Ovary (tissue), 9 donors: ENCODE results near the gene GSTT2. TPM values are rescaled to one million over a fixed set of nuclear protein-coding genes. Genes with fewer than 3 reads are reported as not detected.
"Not testable (repeated sequence)": the region's sequence is repeated elsewhere in the genome, so short reads cannot be mapped to it uniquely, and the experiment has no call there.

ENCODE experiments used
- DNase-seq, 5 donors: peaks; one replicate each; pipeline ENCODE4 v3.0.0-alpha.2; 2019 to 2020
- H3K27ac ChIP-seq, 2 donors: fragments of 200-600 bp; one replicate each; pipeline versions ENCODE4 v1.5.1 to v1.8.0; 2019 to 2022
- H3K27me3 ChIP-seq: fragments of 200-600 bp; one replicate; pipeline ENCODE4 v1.8.0; 2022
- H3K36me3 ChIP-seq: fragments of 200-600 bp; sonication (generic); one replicate; pipeline ENCODE4 v1.5.1; 2019
- H3K4me1 ChIP-seq: one replicate; pipeline ENCODE4 v1.8.1; 2013; ENCODE audit warnings: mild to moderate bottlenecking, moderate library complexity; ENCODE audit not compliant: insufficient read depth
- H3K4me3 ChIP-seq: fragments of 200-600 bp; sonication (generic); one replicate; pipeline ENCODE4 v1.5.1; 2017
- H3K9me3 ChIP-seq, 2 donors: fragments of 200-600 bp in 1 of 2; sonication (generic) in 1 of 2; one replicate each; pipeline versions ENCODE4 v1.5.1 to v1.8.1; 2013 to 2019; ENCODE audit warnings: mild to moderate bottlenecking in 1 of 2, moderate library complexity in 1 of 2
- WGBS, 3 donors: extraction: QIAGEN DNeasy Blood & Tissue Kit in 1 of 3; methylation state at CpG; one replicate each; pipeline versions ENCODE4 v1.1.5 to v1.1.7; 2013 to 2017; 5-methylcytosine and 5-hydroxymethylcytosine counted together
- intact Hi-C, 4 donors: fragments of 100-400 bp; cut with DNase I; formaldehyde crosslinking; loops; one replicate each; pipeline versions ENCODE4 v1.11.0 to v1.15.1; 2022 to 2023
- polyA plus RNA-seq, 2 donors: library from polyadenylated mRNA; stranded (reverse); fragments of 200-250 nt in 1 of 2; fragments of 350-450 nt in 1 of 2; fragmentation: Illumina TruSeq in 1 of 2; extraction: RNeasy Lipid Tissue Mini Kit (QIAGEN cat#74804) in 1 of 2; gene quantifications; one replicate each; pipeline ENCODE4 v1.2.3, GENCODE V29; 2013 to 2014
- total RNA-seq, 7 donors: library from RNA; depleted of rRNA in 2 of 7; stranded (reverse); fragments of >200 nt in 2 of 7; fragmentation: NEBNext Ultra II Directional in 3 of 7; extraction: Animal tissue kit (Norgen Biotek cat#: 25700) in 3 of 7; gene quantifications; one replicate each; pipeline versions ENCODE4 v1.1.0 to v1.2.4, GENCODE V29; 2016 to 2023
- TF ChIP-seq, protein P1 (sequence below), 3 donors: fragments of 450-650 bp in 2 of 3; fragments of 200-600 bp in 1 of 3; IDR thresholded peaks; one replicate each; pipeline versions ENCODE4 v1.5.1 to v1.8.0; 2016 to 2022; ENCODE audit warnings: antibody characterized with exemption in 3 of 3, mild to moderate bottlenecking in 1 of 3
- donor health status: DM: no; HTN: no; CAD: no; lungs with moderate emphysema.
- donor health status: DM: no; HTN: no; CAD: no.
- donor health status: Bipolar disorder and iron deficiency.
- donor health status: DM: yes; HTN: yes; CAD: no.
- donor health status: DM: no; HTN: no; CAD: no.
- donor health status: DM: yes; HTN: yes; CAD: no.

The GSTT2 gene
- total and polyA plus RNA-seq, 9 donors: 0.33 to 1.8 (median 0.98) TPM; not detected in 4

DNA sequence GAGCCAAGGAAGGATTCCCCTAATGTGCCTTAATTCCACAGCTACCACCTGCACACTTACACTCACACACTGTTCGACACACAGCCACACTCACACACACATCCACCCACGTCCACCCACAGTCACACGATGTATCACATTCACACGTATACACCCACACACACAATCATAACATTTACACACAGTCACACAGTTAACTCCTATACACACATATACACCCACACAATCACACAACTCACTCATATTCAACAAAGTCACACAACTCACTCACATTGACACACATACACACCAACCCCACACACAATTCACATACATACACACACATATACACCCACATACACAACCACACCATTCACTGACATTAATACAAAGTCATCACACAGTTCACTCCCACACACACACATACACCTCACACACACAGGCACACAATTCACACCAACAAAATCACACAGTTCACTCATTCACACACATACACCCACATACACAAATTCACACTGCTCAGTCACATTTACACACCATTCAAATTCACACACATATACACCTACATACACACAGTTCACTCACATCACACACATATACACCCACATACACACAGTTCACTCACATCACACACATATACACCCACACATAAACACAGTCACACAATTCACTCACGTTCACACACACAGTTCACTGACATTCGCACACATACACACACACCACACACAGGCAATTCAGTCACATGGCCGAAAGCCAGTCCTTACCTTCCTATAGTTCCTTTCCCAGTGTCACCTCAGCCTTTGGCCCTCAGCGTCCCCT lies 25.5 kb upstream of the GSTT2 start:
- H3K27ac ChIP-seq, H3K4me1 ChIP-seq, H3K36me3 ChIP-seq, H3K27me3 ChIP-seq, DNase-seq, H3K4me3 ChIP-seq, H3K9me3 ChIP-seq: not testable (repeated sequence)
- WGBS, 3 donors: 68 to 78% (median 75%) methylated on average over 8 of the region's 8 CpGs
- intact Hi-C loops: loop anchor here in 2 of 4 donors (10.0 kb wide), 2 partner anchors 90 to 220 kb away; no protein-coding TSS in a partner anchor

DNA sequence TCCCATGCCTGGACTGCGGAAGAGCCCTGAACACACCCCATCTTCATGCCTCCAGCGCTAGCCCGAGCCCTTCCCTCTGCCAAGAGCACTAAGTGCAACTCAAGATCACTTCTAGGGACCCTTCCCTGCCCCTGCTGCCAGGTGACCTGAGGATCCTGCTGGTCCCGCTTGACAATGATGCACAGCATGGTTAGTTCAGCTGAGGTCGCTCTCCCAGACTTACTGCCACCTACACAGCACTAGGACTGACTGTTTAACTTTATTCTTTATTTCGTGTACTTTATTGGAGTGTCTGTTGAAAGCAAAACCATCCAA lies 25.0 kb upstream of the GSTT2 start:
- not testable (repeated sequence) for DNase-seq, H3K9me3 ChIP-seq, H3K27me3 ChIP-seq, H3K4me1 ChIP-seq, H3K27ac ChIP-seq, H3K4me3 ChIP-seq, H3K36me3 ChIP-seq
- intact Hi-C loops: loop anchor here in 2 of 4 donors (10.0 kb wide), 2 partner anchors 90 to 220 kb away; no protein-coding TSS in a partner anchor
- 67 to 86% (median 80%) methylated on average over 5 to 6 of the region's 6 CpGs for WGBS, 3 donors

GRCh38 chr22:23955886-23956285 lies 24.0 kb upstream of the GSTT2 start:
- DNase-seq, H3K9me3 ChIP-seq, H3K36me3 ChIP-seq, H3K27ac ChIP-seq, H3K4me3 ChIP-seq, H3K27me3 ChIP-seq, H3K4me1 ChIP-seq: not testable (repeated sequence)
- 57 to 68% (median 64%) methylated on average over 6 to 8 of the region's 8 CpGs for WGBS, 3 donors
- intact Hi-C loops: loop anchor here in 2 of 4 donors (10.0 kb wide), 2 partner anchors 91 to 219 kb away; no protein-coding TSS in a partner anchor

DNA sequence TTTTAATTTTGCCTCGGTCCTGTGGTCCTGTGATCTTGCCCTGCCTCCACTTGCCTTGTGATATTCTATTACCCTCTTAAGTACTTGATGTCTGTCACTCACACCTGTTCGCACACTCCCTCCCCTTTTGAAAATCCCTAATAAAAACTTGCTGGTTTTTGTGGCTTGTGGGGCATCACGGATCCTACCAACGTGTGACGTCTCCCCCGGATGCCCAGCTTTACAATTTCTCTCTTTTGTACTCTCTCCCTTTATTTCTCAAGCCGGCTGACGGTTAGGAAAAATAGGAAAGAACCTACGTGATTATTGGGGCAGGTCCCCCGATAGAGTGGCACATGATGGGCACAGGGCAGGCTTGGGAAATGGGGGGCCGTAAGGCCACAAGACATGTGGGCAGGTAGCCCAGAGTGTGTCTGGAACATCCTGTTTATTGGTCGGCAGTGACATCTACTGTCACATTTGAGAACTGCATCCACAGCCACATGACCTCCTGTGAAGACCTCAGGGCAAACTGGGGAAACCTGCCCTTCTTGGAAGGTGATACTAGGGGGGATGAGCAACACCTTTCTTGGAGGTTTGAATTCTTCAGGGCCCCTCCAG lies 23.5 kb upstream of the GSTT2 start:
- H3K36me3 ChIP-seq, H3K4me3 ChIP-seq, H3K27me3 ChIP-seq, H3K9me3 ChIP-seq, H3K27ac ChIP-seq, H3K4me1 ChIP-seq: not testable (repeated sequence)
- DNase-seq: peak; percentile 70 to 88 (median 79)
- intact Hi-C loops: loop anchor here in 2 of 4 donors (10.0 kb wide), 2 partner anchors 92 to 218 kb away; no protein-coding TSS in a partner anchor
- TF ChIP-seq, protein P1, sequence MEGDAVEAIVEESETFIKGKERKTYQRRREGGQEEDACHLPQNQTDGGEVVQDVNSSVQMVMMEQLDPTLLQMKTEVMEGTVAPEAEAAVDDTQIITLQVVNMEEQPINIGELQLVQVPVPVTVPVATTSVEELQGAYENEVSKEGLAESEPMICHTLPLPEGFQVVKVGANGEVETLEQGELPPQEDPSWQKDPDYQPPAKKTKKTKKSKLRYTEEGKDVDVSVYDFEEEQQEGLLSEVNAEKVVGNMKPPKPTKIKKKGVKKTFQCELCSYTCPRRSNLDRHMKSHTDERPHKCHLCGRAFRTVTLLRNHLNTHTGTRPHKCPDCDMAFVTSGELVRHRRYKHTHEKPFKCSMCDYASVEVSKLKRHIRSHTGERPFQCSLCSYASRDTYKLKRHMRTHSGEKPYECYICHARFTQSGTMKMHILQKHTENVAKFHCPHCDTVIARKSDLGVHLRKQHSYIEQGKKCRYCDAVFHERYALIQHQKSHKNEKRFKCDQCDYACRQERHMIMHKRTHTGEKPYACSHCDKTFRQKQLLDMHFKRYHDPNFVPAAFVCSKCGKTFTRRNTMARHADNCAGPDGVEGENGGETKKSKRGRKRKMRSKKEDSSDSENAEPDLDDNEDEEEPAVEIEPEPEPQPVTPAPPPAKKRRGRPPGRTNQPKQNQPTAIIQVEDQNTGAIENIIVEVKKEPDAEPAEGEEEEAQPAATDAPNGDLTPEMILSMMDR (IDR thresholded peaks at IDR 0.05): peak; percentile 62 to 91 (median 83)
- 18 to 25% (median 23%) methylated on average over 12 of the region's 12 CpGs for WGBS, 3 donors

- H3K36me3 ChIP-seq, H3K9me3 ChIP-seq, H3K27me3 ChIP-seq, H3K4me1 ChIP-seq, DNase-seq, H3K4me3 ChIP-seq, H3K27ac ChIP-seq, intact Hi-C loops: not testable (repeated sequence)
- WGBS, 3 donors: no CpG with 5 or more reads among the region's 43 CpGs
Measured at GRCh38 chr22:23961084-23961771, 18.7 kb upstream of the GSTT2 start, which contains the start of gene GSTT2B. GSTT2B (minus strand) TSS chr22:23961195; CDS start chr22:23961131, 64 bp downstream.

- H3K4me3 ChIP-seq: not testable (repeated sequence)
Measured at GRCh38 chr22:23966094-23966493, 13.8 kb upstream of the GSTT2 start.

DNA sequence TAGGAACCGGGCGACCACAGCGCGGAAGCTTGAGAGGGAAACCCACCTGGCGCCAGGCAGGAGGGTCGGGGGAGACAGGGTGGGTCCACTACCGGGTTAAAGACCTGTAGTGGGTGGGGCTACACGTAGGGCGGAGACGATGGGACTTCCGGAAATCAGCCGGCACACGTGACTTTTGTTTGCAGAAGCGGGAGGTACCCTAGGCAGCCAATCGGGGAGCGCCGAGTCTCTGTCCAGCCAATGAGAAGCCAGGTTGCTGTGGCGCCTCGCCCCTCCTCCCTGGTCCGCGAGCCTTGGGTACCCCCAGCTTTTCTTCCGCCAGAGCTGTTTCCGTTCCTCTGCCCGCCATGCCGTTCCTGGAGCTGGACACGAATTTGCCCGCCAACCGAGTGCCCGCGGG lies 13.4 kb upstream of the GSTT2 start, which contains the start of gene DDTL:
Gene DDTL, plus strand, starts transcription at position 321 of the 400 bp plus-strand sequence. Its CDS starts 27 bp downstream, at position 348.
- WGBS, 3 donors: no CpG with 5 or more reads among the region's 30 CpGs
- intact Hi-C loops, H3K9me3 ChIP-seq, H3K27me3 ChIP-seq, H3K36me3 ChIP-seq, H3K27ac ChIP-seq, H3K4me3 ChIP-seq, H3K4me1 ChIP-seq, DNase-seq: not testable (repeated sequence)

More at GRCh38 chr22:23966094-23966493, 13.8 kb upstream of the GSTT2 start:
- H3K9me3 ChIP-seq, H3K36me3 ChIP-seq, intact Hi-C loops, H3K27ac ChIP-seq, DNase-seq, H3K27me3 ChIP-seq, H3K4me1 ChIP-seq: not testable (repeated sequence)
- no CpG with 5 or more reads among the region's 18 CpGs for WGBS, 3 donors
